ENCODE measurements around the gene KRTAP4-11. TPM values are rescaled to one million over a fixed set of nuclear protein-coding genes. Genes with fewer than 3 reads are reported as not detected.
A peak's percentile ranks its signal among the peaks of the same experiment; 100 is the strongest.
"Not testable (repeated sequence)": the region's sequence is repeated elsewhere in the genome, so short reads cannot be mapped to it uniquely, and the experiment has no call there.

Gene KRTAP4-11
- total RNA-seq, result not detected
- not detected for polyA plus RNA-seq

- H3K27ac Mint-ChIP-seq, result peak within 1 kb of the TSS in 1 of 3 donors; percentile 65
- H3K4me1 ChIP-seq (ENCODE audit: control insufficient read depth, insufficient read depth, low read length, poor library complexity, severe bottlenecking); H3K9me3 ChIP-seq (ENCODE audit: control insufficient read depth in 2 of 2, low read length in 2 of 2); H3K27ac ChIP-seq (ENCODE audit: insufficient read depth, low read length, poor library complexity, severe bottlenecking); H3K36me3 Mint-ChIP-seq; H3K27me3 ChIP-seq (ENCODE audit: control insufficient read depth, insufficient read depth, low read length); DNase-seq; H3K4me3 Mint-ChIP-seq; H3K36me3 ChIP-seq (ENCODE audit: control insufficient read depth, insufficient read depth, low read length); H3K9me3 Mint-ChIP-seq; ATAC-seq (ENCODE audit: low read depth in 2 of 2); H3K4me3 ChIP-seq (ENCODE audit: low read depth, low read length): not testable (repeated sequence)
- peaks cover 7 to 24% (median 10%) of the 10 kb centered on the region in 4 donors for H3K4me1 Mint-ChIP-seq
- peaks cover 27% of the 10 kb centered on the region for H3K27me3 Mint-ChIP-seq
These were observed at the start of gene KRTAP4-11 for GRCh38 chr17:41117846-41118386. KRTAP4-11 (minus strand) TSS chr17:41118373; CDS start chr17:41118315, 58 bp downstream.

GRCh38 chr17:41167561-41167960 lies 49.4 kb upstream of the KRTAP4-11 start:
- H3K27me3 ChIP-seq (ENCODE audit: control insufficient read depth, insufficient read depth, low read length), result peaks cover 7% of the 10 kb centered on the region
- DNase-seq (no peak), ATAC-seq (ENCODE audit: low read depth in 2 of 2) (no peak)
- H3K36me3 Mint-ChIP-seq, result no peaks in the 10 kb centered on the region
- no peaks in the 10 kb centered on the region for H3K4me1 ChIP-seq (ENCODE audit: control insufficient read depth, insufficient read depth, low read length, poor library complexity, severe bottlenecking)
- no peak overlapping the region for H3K27ac ChIP-seq (ENCODE audit: insufficient read depth, low read length, poor library complexity, severe bottlenecking)
- no peaks in the 10 kb centered on the region for H3K9me3 ChIP-seq (ENCODE audit: control insufficient read depth in 2 of 2, low read length in 2 of 2)
- no peak overlapping the region for H3K4me3 Mint-ChIP-seq
- H3K36me3 ChIP-seq (ENCODE audit: control insufficient read depth, insufficient read depth, low read length), result no peaks in the 10 kb centered on the region
- H3K9me3 Mint-ChIP-seq, result peaks cover 0 to 1% (median 0%) of the 10 kb centered on the region in 7 donors
- no peaks in the 10 kb centered on the region for H3K4me1 Mint-ChIP-seq
- no peak overlapping the region for H3K4me3 ChIP-seq (ENCODE audit: low read depth, low read length)
- peaks cover 15% of the 10 kb centered on the region for H3K27me3 Mint-ChIP-seq
- no peak overlapping the region for H3K27ac Mint-ChIP-seq

- Histone ChIP-seq H3K36me3 (ENCODE audit: control insufficient read depth, insufficient read depth, low read length) (no peaks in the 10 kb centered on the region), H3K27ac (ENCODE audit: insufficient read depth, low read length, poor library complexity, severe bottlenecking) (no peak overlapping the region), H3K9me3 (ENCODE audit: control insufficient read depth in 2 of 2, low read length in 2 of 2) (no peaks in the 10 kb centered on the region), H3K27me3 (ENCODE audit: control insufficient read depth, insufficient read depth, low read length) (peaks cover 8% of the 10 kb centered on the region), H3K4me3 (ENCODE audit: low read depth, low read length) (no peak overlapping the region), H3K4me1 (ENCODE audit: control insufficient read depth, insufficient read depth, low read length, poor library complexity, severe bottlenecking) (no peaks in the 10 kb centered on the region)
- ATAC-seq (ENCODE audit: low read depth in 2 of 2), result no peak
- Mint-ChIP-seq H3K9me3 (peaks cover 0 to 1% (median 0%) of the 10 kb centered on the region in 7 donors), H3K27ac (no peak overlapping the region), H3K36me3 (no peaks in the 10 kb centered on the region), H3K4me3 (no peak overlapping the region), H3K4me1 (no peaks in the 10 kb centered on the region), H3K27me3 (peaks cover 11% of the 10 kb centered on the region)
- no peak for DNase-seq
These were observed 45.7 kb upstream of the KRTAP4-11 start for GRCh38 chr17:41163828-41164227.

GRCh38 chr17:41160648-41161047 lies 42.5 kb upstream of the KRTAP4-11 start, which contains the start of gene KRTAP4-4:
KRTAP4-4 (minus strand) TSS chr17:41160748; CDS start chr17:41160691, 57 bp downstream.
- Mint-ChIP-seq H3K27ac (no peak within 1 kb of the TSS), H3K4me1 (no peaks in the 10 kb centered on the region), H3K36me3 (no peaks in the 10 kb centered on the region), H3K27me3 (peaks cover 22% of the 10 kb centered on the region), H3K9me3 (no peaks in the 10 kb centered on the region), H3K4me3 (no peak within 1 kb of the TSS)
- no peaks in the 10 kb centered on the region for H3K4me1 ChIP-seq (ENCODE audit: control insufficient read depth, insufficient read depth, low read length, poor library complexity, severe bottlenecking)
- H3K27ac ChIP-seq (ENCODE audit: insufficient read depth, low read length, poor library complexity, severe bottlenecking), result no peak within 1 kb of the TSS
- peaks cover 23% of the 10 kb centered on the region for H3K27me3 ChIP-seq (ENCODE audit: control insufficient read depth, insufficient read depth, low read length)
- no peaks in the 10 kb centered on the region for H3K36me3 ChIP-seq (ENCODE audit: control insufficient read depth, insufficient read depth, low read length)
- DNase-seq, result no peak
- ATAC-seq (ENCODE audit: low read depth in 2 of 2), result no peak
- no peaks in the 10 kb centered on the region for H3K9me3 ChIP-seq (ENCODE audit: control insufficient read depth in 2 of 2, low read length in 2 of 2)
- no peak within 1 kb of the TSS for H3K4me3 ChIP-seq (ENCODE audit: low read depth, low read length)

- DNase-seq; H3K4me3 ChIP-seq (ENCODE audit: low read depth, low read length); ATAC-seq (ENCODE audit: low read depth in 2 of 2); H3K9me3 ChIP-seq (ENCODE audit: control insufficient read depth in 2 of 2, low read length in 2 of 2); H3K36me3 Mint-ChIP-seq; H3K36me3 ChIP-seq (ENCODE audit: control insufficient read depth, insufficient read depth, low read length); H3K4me1 ChIP-seq (ENCODE audit: control insufficient read depth, insufficient read depth, low read length, poor library complexity, severe bottlenecking); H3K9me3 Mint-ChIP-seq; H3K4me1 Mint-ChIP-seq; H3K27ac ChIP-seq (ENCODE audit: insufficient read depth, low read length, poor library complexity, severe bottlenecking); H3K4me3 Mint-ChIP-seq; H3K27ac Mint-ChIP-seq: not testable (repeated sequence)
- peaks cover 23% of the 10 kb centered on the region for H3K27me3 ChIP-seq (ENCODE audit: control insufficient read depth, insufficient read depth, low read length)
- H3K27me3 Mint-ChIP-seq, result peaks cover 22% of the 10 kb centered on the region
These were observed 42.0 kb upstream of the KRTAP4-11 start for GRCh38 chr17:41160190-41160589.

- H3K36me3 ChIP-seq (ENCODE audit: control insufficient read depth, insufficient read depth, low read length), result no peaks in the 10 kb centered on the region
- no peaks in the 10 kb centered on the region for H3K36me3 Mint-ChIP-seq
- no peak overlapping the region for H3K4me3 ChIP-seq (ENCODE audit: low read depth, low read length)
- no peaks in the 10 kb centered on the region for H3K9me3 ChIP-seq (ENCODE audit: control insufficient read depth in 2 of 2, low read length in 2 of 2)
- no peaks in the 10 kb centered on the region for H3K4me1 Mint-ChIP-seq
- H3K27ac ChIP-seq (ENCODE audit: insufficient read depth, low read length, poor library complexity, severe bottlenecking), result no peak overlapping the region
- peaks cover 20% of the 10 kb centered on the region for H3K27me3 Mint-ChIP-seq
- DNase-seq, result no peak
- no peak overlapping the region for H3K4me3 Mint-ChIP-seq
- ATAC-seq (ENCODE audit: low read depth in 2 of 2), result no peak
- H3K4me1 ChIP-seq (ENCODE audit: control insufficient read depth, insufficient read depth, low read length, poor library complexity, severe bottlenecking), result no peaks in the 10 kb centered on the region
- no peak overlapping the region for H3K27ac Mint-ChIP-seq
- no peaks in the 10 kb centered on the region for H3K9me3 Mint-ChIP-seq
- H3K27me3 ChIP-seq (ENCODE audit: control insufficient read depth, insufficient read depth, low read length), result peaks cover 22% of the 10 kb centered on the region
These were observed 35.7 kb upstream of the KRTAP4-11 start for GRCh38 chr17:41153856-41154255.

- Histone ChIP-seq H3K27ac (ENCODE audit: insufficient read depth, low read length, poor library complexity, severe bottlenecking) (no peak overlapping the region), H3K4me3 (ENCODE audit: low read depth, low read length) (no peak overlapping the region), H3K4me1 (ENCODE audit: control insufficient read depth, insufficient read depth, low read length, poor library complexity, severe bottlenecking) (no peaks in the 10 kb centered on the region), H3K9me3 (ENCODE audit: control insufficient read depth in 2 of 2, low read length in 2 of 2) (no peaks in the 10 kb centered on the region), H3K27me3 (ENCODE audit: control insufficient read depth, insufficient read depth, low read length) (peaks cover 12% of the 10 kb centered on the region), H3K36me3 (ENCODE audit: control insufficient read depth, insufficient read depth, low read length) (no peaks in the 10 kb centered on the region)
- H3K9me3 Mint-ChIP-seq, result no peaks in the 10 kb centered on the region
- peaks cover 0 to 2% (median 0%) of the 10 kb centered on the region in 4 donors for H3K4me1 Mint-ChIP-seq
- peaks cover 24% of the 10 kb centered on the region for H3K27me3 Mint-ChIP-seq
- ATAC-seq (ENCODE audit: low read depth in 2 of 2) (no peak), DNase-seq (no peak)
- H3K4me3 Mint-ChIP-seq, result no peak overlapping the region
- no peak overlapping the region for H3K27ac Mint-ChIP-seq
- H3K36me3 Mint-ChIP-seq, result no peaks in the 10 kb centered on the region
These were observed 33.4 kb upstream of the KRTAP4-11 start for GRCh38 chr17:41151525-41151924.

- Mint-ChIP-seq H3K27me3 (peaks cover 18% of the 10 kb centered on the region), H3K4me3 (no peak overlapping the region), H3K4me1 (peaks cover 0 to 2% (median 0%) of the 10 kb centered on the region in 4 donors), H3K27ac (no peak overlapping the region), H3K36me3 (no peaks in the 10 kb centered on the region), H3K9me3 (peaks cover 0 to 3% (median 0%) of the 10 kb centered on the region in 7 donors)
- DNase-seq (no peak), ATAC-seq (ENCODE audit: low read depth in 2 of 2) (no peak)
- H3K4me1 ChIP-seq (ENCODE audit: control insufficient read depth, insufficient read depth, low read length, poor library complexity, severe bottlenecking), result no peaks in the 10 kb centered on the region
- no peaks in the 10 kb centered on the region for H3K36me3 ChIP-seq (ENCODE audit: control insufficient read depth, insufficient read depth, low read length)
- H3K27ac ChIP-seq (ENCODE audit: insufficient read depth, low read length, poor library complexity, severe bottlenecking), result no peak overlapping the region
- H3K4me3 ChIP-seq (ENCODE audit: low read depth, low read length), result no peak overlapping the region
- H3K27me3 ChIP-seq (ENCODE audit: control insufficient read depth, insufficient read depth, low read length), result peaks cover 8% of the 10 kb centered on the region
- no peaks in the 10 kb centered on the region for H3K9me3 ChIP-seq (ENCODE audit: control insufficient read depth in 2 of 2, low read length in 2 of 2)
These were observed 31.9 kb upstream of the KRTAP4-11 start for GRCh38 chr17:41150026-41150425.

All from CD4-positive, CD25-positive, alpha-beta regulatory T cell (primary cell).